GM18526 (cell line): ENCODE measurements around the gene CLEC20A.

ENCODE experiments used
- POLR2A ChIP-seq: IDR thresholded peaks from 3 replicates; pipeline ENCODE4 v1.6.1; 2011; ENCODE audit not compliant: insufficient read length; ENCODE audit errors: extremely low read depth

The CLEC20A gene

DNA sequence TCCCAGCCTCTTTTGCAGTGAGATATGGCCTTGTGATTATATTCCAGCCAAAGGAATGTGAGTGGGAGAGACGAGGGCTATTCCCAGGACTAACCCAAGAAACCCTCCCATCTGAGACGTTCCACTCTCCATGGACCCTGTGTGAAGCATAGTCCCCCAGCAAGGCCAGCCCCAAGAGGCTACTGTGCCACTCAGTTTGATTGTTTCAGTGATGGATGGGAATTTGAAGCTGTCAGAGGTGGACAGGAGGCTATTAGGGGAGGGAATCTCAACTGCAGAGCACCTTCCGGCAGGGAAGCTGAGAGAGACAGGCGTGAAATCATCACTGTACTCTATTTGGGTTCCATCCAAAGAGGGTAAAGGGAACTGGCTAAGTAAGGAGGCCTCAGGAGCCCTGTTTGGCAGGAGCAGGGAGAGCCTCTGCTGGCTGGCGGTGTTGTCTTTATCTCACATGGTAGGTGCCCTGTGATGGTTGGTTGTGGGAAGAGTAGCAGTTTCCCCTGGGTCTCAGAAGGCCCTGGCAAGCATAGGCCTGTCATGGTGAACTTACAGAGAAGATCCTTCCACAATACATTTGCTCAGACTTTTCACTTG lies 12.7 kb upstream of the CLEC20A start:
- no peak for TF ChIP-seq POLR2A

- no peak for TF ChIP-seq POLR2A
These were observed 9.9 kb upstream of the CLEC20A start for GRCh38 chr1:178506669-178507068.

GRCh38 chr1:178506177-178506576 lies 9.4 kb upstream of the CLEC20A start:
- TF ChIP-seq POLR2A: no peak

- no peak for TF ChIP-seq POLR2A
These were observed 7.5 kb upstream of the CLEC20A start for GRCh38 chr1:178504286-178504685.

DNA sequence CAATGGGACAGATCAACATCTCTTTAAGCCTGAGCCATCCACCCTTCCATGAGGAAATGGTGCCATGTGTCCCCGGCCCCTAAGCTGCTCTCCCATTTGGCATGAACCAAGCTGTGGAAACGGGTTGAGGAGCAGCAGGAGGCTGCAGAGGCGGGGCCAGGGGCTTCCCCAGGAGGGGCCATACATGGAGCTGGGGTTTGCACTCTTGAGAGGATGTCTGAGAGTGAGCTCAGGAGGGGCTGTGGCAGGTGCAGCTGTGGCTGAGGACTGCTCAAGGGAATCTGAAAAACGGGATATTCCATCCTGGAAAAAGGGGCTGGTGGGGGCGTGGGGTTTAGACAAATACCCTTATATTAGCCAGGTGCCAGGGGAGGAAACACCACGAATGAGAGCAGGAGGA lies 7.1 kb upstream of the CLEC20A start:
- TF ChIP-seq POLR2A: no peak

DNA sequence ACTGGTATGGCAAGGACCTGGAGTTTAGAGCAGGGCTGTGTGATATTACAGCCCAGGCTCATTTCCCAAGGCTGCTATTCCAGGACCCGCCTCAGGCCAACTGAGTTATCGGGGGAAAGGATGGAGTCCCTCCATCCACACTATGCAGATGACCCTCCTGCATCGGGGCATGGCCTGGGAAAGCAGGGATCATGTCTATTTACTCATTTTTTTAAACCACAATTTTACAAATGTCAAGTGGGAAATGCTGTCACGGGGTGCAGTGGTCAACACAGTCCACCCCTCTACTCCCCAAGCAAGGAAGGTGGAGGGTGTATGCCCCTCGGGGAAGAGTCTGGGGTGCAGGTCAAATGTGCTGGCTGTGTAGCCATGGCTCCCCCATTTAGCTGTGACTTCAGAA lies 6.1 kb upstream of the CLEC20A start:
- no peak for TF ChIP-seq POLR2A

DNA sequence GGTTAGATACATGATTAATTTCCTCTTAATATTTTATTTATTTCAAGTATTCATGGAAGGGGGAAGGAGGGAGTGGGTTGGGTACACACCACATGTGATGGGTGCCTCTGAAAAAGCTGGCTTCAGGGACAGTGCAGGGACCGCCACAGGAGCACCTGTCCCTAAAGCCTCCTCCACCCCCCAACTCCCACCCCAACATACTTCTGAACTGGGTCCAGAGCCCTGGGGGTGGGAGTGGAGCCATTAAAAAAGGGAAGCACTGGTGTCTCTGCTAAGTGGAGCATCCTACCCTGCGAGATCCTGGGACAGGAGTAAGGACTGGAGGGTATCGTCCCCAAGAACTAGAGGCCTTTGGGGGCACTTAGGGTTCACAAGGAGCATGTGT lies 5.6 kb upstream of the CLEC20A start:
- TF ChIP-seq POLR2A: no peak

DNA sequence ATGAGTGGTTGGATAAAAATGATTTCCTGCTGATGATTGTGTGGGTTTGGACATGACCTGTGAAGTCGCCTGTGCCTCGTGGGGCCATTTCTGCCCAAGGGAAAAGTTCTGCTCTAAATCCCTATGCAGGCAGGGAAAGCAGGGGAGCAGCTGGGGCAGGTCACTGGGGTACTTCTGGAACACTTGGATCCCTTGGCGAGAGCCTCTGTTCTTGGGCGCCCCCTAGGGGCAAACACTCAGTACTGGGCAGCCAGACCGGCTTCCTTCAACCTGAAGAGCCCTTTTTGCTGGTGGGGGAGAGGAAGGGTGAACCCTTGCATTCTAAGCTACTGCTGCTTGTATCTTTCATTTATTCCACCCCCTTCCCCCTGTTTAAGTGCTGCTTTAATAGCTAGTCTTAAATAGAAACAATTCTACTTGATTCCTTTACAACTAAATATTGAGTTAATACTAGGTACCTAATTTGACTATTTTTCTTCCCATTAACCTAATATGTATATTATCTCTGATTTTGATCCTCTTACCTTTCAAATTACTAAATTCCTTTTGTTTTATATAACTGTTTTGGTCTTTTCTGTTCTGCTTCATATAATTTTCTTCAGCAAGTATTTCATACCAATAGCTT lies 5.1 kb upstream of the CLEC20A start:
- no peak for TF ChIP-seq POLR2A

- no peak for TF ChIP-seq POLR2A
These were observed 4.3 kb upstream of the CLEC20A start for GRCh38 chr1:178500936-178501554.

DNA sequence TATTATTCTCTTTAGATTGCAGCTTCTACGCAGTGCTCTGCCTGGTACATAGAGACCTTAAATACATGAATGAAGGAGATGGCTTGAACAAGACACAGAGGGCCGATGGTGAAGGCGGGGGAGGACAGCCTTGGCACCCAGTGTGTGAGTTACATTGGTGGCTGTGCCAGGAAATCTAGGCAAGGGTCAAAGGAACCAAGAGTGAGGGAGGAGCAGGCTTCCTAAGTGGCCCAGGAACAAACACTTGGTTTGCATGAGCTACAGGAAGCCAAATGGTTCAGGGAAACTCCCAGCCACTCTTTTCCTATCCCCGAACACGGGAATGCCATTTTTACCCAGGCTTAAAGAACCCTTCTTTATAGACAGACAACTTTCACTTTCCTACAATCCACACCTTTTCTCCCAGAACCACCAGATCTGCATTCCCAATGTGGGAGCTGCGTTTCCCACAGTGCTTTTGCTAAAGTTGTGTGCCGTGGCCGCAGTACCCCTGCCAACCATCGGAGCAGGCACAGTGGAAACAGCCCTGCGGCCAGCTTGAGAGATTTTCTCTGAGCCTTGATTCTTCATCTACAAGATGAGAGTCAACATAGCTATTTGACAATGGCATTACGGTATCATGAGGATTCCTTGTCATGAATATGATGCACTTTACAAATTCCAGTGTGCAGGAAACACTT lies 3.5 kb upstream of the CLEC20A start:
- TF ChIP-seq POLR2A: no peak

GRCh38 chr1:178498896-178499675 lies 2.3 kb upstream of the CLEC20A start:
- TF ChIP-seq POLR2A: no peak

DNA sequence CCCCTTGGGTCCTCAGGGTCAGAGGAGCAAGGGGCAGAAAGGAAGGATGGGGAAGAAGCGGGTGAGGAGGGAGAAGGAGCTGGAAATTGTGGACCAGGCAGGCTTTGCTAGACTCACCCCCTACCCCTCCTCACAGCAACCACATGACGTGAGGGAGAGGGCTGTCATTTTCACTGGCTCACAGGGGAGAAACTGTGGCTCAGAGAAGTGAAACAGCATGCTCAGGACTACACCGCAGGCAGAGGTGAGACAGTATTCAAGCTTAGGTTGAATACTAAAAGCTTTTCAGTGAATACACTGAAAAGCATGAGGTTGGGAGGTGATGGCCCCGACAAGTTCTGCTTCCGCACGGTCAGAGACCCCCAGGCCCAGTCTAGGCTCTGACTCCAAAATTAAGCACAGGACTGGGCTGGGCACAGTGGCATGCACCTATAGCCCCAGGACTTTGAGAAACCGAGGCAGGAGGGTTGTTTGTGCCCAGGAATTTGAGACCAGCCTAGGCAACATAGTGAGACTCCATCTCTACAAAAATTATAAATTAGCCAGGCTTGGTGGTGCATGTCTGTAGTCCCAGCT lies 1.2 kb upstream of the CLEC20A start:
- no peak for TF ChIP-seq POLR2A

DNA sequence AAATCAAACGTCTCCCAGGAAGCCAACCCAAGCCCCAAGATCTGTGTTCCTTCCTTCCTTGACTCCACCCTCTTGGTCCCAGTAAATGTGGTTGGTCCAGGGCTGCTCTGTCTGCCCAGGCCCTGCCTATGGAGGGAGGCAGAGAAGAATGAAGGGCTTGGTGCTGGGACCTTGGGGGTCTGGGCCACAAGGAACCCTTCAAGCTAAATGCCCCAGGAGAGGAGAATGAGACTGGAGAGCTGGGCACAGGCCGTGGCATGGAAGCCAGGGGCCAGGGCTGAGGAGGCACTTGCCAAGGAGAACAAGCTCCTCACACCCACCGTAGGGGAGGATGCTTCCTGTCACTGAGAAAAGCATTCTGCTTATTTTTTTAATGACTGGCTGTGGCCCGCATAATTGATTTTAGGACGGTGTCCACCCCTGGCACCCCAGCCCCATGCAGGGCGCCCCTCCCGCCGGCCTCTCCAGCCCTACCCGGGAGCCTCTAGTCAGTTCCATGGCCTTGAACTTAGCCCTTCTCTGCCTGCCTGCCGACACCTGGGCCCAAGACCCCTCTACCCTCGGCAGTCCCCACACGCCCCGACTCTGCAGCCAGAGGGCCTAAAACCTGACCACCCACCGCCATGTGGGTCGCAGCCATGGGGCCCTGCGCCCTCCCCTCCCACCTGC lies 889 bp downstream of the CLEC20A start:
- no peak for TF ChIP-seq POLR2A

DNA sequence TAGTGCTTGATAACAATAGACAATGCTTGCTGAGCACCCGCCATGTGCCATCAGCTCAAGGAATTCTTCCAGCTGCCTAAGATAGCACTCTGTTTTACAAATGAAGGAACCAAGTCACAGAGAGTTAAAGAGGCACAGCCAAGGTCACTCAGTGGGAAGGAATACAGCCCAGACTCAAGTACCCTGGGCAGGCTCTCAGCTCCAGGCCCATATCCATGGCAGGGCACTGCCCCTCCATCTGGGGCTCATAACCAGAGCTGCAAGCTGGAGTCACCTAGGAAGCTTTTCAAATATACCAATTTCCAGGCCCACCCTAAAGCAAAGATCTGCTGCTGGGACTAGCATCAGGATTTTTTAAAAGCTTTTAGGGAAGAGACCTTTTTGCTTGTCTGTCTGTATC lies 1.6 kb downstream of the CLEC20A start:
- TF ChIP-seq POLR2A: no peak

- TF ChIP-seq POLR2A: no peak
These were observed 2.2 kb downstream of the CLEC20A start for GRCh38 chr1:178494569-178494971.
